Endodermal cell (in vitro differentiated cells): Measurements from ENCODE around the gene P3H3. TPM values are rescaled to one million over a fixed set of nuclear protein-coding genes. Genes with fewer than 3 reads are reported as not detected.
A peak's percentile ranks its signal among the peaks of the same experiment; 100 is the strongest.

Source experiments
- DNase-seq: peaks from one replicate; pipeline ENCODE4 v3.0.0-alpha.2; 2017
- H3K27ac ChIP-seq: 2 replicates; pipeline ENCODE4 v1.5.1; 2013; ENCODE audit warnings: mild to moderate bottlenecking, low read depth, low read length, moderate library complexity
- H3K27me3 ChIP-seq: 2 replicates; pipeline ENCODE4 v1.6.1; 2013; ENCODE audit warnings: mild to moderate bottlenecking, low read length, moderate library complexity; ENCODE audit not compliant: insufficient read depth, control insufficient read depth, poor library complexity, severe bottlenecking
- H3K36me3 ChIP-seq: 2 replicates; pipeline ENCODE4 v1.7.0; 2013; ENCODE audit warnings: mild to moderate bottlenecking, low read length, moderate library complexity; ENCODE audit not compliant: control insufficient read depth, insufficient read depth
- H3K4me1 ChIP-seq: one replicate; pipeline ENCODE4 v1.7.0; 2013; ENCODE audit warnings: low read length; ENCODE audit not compliant: control insufficient read depth, insufficient read depth
- H3K4me3 ChIP-seq: 2 replicates; pipeline ENCODE4 v1.5.1; 2013; ENCODE audit warnings: mild to moderate bottlenecking, low read length, moderate library complexity
- H3K9ac ChIP-seq: 2 replicates; pipeline ENCODE4 v1.6.1; 2013; ENCODE audit warnings: mild to moderate bottlenecking, low read length, moderate library complexity; ENCODE audit not compliant: poor library complexity, severe bottlenecking; ENCODE audit errors: extremely low read depth
- H3K9me3 ChIP-seq: 2 replicates; pipeline ENCODE4 v1.6.1; 2013; ENCODE audit warnings: mild to moderate bottlenecking, low read length, moderate library complexity; ENCODE audit not compliant: control insufficient read depth
- H3K27ac Mint-ChIP-seq: 2 replicates; pipeline ENCODE4 v1.8.0; 2020; ENCODE audit warnings: mixed read lengths
- H3K27me3 Mint-ChIP-seq: 2 replicates; pipeline ENCODE4 v1.8.0; 2021; ENCODE audit warnings: mild to moderate bottlenecking, mixed read lengths; ENCODE audit not compliant: insufficient read depth
- H3K36me3 Mint-ChIP-seq: 2 replicates; pipeline ENCODE4 v1.8.0; 2020; ENCODE audit warnings: low read depth, mixed read lengths
- H3K4me1 Mint-ChIP-seq: 2 replicates; pipeline ENCODE4 v1.8.0; 2020; ENCODE audit warnings: mixed read lengths
- H3K4me3 Mint-ChIP-seq: 2 replicates; pipeline ENCODE4 v1.8.0; 2020; ENCODE audit warnings: mild to moderate bottlenecking, moderate library complexity, mixed read lengths
- H3K9me3 Mint-ChIP-seq: 2 replicates; pipeline ENCODE4 v1.8.0; 2020; ENCODE audit warnings: mild to moderate bottlenecking, mixed read lengths
- WGBS, 2 experiments: methylation state at CpG; one replicate each; pipeline versions ENCODE4 v1.1.5 to v1.1.7; 2013; ENCODE audit warnings: missing lambda C conversion rate in 2 of 2, mixed read lengths in 1 of 2; ENCODE audit not compliant: insufficient coverage in 1 of 2, insufficient read length in 1 of 2; 5-methylcytosine and 5-hydroxymethylcytosine counted together
- total RNA-seq, 2 donors: library from RNA; stranded (reverse); fragmentation: NEBNext Ultra II Directional in 1 of 2; extraction: Animal tissue kit (Norgen Biotek cat#: 25700) in 1 of 2; gene quantifications; 2 replicates in 1 of 2; 3 replicates in 1 of 2; pipeline ENCODE4 v1.2.1, GENCODE V29; 2021
- TF ChIP-seq, protein P1 (sequence below): fragments of 200-600 bp; sonication (generic); conservative IDR thresholded peaks from 2 replicates; pipeline ENCODE4 v1.5.0; 2021; ENCODE audit warnings: antibody characterized with exemption, mild to moderate bottlenecking

Gene P3H3
- total RNA-seq, 2 donors from 2014 or later = 58.4 to 63.1 TPM

DNA sequence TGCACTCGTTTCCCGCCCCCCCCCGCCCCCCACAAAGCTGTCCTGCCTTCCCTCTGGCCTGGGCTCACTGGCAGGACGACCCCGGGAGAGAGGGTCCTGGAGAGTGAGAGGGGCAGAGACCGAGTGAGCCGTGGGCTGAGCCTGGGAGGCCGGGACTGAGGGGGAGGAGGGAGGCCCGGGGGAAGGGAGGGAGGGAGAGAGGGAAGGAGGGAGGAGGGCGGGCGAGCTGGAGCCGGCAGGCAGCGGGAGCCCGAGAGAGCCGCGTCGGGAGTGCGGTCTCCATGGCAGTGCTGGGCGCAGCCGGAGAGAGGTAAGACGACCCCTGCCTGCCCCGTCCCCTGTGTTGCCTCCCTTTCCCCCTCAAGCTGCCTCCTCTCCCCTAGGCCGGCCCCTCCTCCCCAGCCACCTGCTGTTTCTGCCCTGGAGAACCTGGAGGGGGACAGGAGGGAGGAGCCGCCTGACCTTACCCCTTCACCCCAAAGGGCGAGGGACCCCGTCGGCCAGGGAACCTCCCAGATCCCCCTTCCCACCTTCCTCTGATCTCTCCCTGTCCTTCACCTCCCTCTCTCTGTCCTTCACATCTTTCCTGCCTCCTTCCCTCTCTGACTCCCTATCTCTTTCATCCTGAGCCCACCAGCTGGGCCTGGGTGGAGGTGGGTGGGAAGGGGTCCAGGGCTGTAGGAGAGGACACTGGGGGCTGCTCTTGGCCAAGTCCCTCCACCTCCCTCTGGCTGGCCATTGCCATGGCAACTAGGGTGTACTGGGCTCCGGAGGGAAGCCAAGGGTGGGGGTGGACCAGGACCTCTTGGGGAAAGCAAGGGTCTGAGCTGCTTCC is 6.4 kb upstream of the P3H3 start, which contains the start of gene GPR162:
Gene GPR162 (plus strand): TSS at position 231 of the 835 bp plus-strand sequence. CDS start 2,078 bp downstream, outside the sequence.
- Histone ChIP-seq H3K27me3 (peaks cover 19% of the 10 kb centered on the region), H3K4me1 (peaks cover 7% of the 10 kb centered on the region)
- H3K27me3 Mint-ChIP-seq = peaks cover 84% of the 10 kb centered on the region

DNA sequence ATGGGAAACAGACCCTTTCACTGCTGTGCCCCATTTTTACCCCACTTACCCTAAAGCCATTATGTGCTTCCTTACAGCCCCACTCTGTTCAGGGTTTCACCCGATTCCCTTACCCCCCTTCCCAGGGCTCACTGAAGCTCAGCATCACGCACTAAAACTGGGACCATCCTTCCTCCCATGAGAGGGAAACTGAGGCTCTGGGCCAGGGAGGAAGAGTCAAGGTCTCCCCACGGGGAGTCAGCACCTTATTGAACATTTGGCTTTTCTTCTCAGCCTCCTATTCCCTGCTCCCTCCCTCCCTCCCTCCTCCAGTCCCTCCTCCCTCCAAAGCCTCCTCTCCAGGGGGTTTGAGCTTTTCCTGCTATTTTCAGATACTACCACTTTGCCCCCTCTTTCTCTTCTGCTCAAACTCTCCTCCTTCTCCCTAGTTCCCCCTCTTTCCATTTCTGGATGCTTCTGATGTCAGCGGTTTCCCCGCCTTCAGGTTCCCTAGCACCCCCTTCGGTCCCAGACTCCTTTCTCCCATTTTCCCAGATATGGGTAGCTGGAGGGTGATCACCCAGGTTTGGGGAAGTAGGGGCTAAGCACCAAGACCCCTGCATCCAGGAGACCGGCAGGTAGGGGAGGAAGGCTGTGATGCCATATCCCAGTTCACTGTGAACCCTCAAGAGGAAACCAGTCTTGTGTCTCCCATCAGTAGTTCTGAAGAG is 5.6 kb upstream of the P3H3 start:
- Histone ChIP-seq H3K4me1 (peaks cover 9% of the 10 kb centered on the region), H3K36me3 (no peaks in the 10 kb centered on the region), H3K9me3 (no peaks in the 10 kb centered on the region), H3K4me3 (peak overlapping the region; percentile 72), H3K27ac (peak overlapping the region; percentile 74), H3K27me3 (peaks cover 19% of the 10 kb centered on the region), H3K9ac (no peak overlapping the region)
- TF ChIP-seq, protein P1, sequence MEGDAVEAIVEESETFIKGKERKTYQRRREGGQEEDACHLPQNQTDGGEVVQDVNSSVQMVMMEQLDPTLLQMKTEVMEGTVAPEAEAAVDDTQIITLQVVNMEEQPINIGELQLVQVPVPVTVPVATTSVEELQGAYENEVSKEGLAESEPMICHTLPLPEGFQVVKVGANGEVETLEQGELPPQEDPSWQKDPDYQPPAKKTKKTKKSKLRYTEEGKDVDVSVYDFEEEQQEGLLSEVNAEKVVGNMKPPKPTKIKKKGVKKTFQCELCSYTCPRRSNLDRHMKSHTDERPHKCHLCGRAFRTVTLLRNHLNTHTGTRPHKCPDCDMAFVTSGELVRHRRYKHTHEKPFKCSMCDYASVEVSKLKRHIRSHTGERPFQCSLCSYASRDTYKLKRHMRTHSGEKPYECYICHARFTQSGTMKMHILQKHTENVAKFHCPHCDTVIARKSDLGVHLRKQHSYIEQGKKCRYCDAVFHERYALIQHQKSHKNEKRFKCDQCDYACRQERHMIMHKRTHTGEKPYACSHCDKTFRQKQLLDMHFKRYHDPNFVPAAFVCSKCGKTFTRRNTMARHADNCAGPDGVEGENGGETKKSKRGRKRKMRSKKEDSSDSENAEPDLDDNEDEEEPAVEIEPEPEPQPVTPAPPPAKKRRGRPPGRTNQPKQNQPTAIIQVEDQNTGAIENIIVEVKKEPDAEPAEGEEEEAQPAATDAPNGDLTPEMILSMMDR = no peak
- Mint-ChIP-seq H3K36me3 (no peaks in the 10 kb centered on the region), H3K27ac (no peak overlapping the region), H3K27me3 (peaks cover 92% of the 10 kb centered on the region), H3K4me1 (peaks cover 57% of the 10 kb centered on the region), H3K4me3 (peak overlapping the region; percentile 69), H3K9me3 (no peaks in the 10 kb centered on the region)
- WGBS, 2 experiments = 24 to 70% methylated on average over 3 to 7 of the region's 7 CpGs
- DNase-seq = no peak

More for the DNA sequence above, 6.4 kb upstream of the P3H3 start, which contains the start of gene GPR162:
- Histone ChIP-seq H3K9ac (no peak within 1 kb of the TSS), H3K36me3 (no peaks in the 10 kb centered on the region), H3K4me3 (peak within 1 kb of the TSS; percentile 72), H3K27ac (peak within 1 kb of the TSS; percentile 78), H3K9me3 (no peaks in the 10 kb centered on the region)
- 0 to 2% methylated on average over 10 to 21 of the region's 28 CpGs for WGBS, 2 experiments
- Mint-ChIP-seq H3K36me3 (no peaks in the 10 kb centered on the region), H3K27ac (peak within 1 kb of the TSS; percentile 62), H3K4me1 (peaks cover 55% of the 10 kb centered on the region), H3K9me3 (no peaks in the 10 kb centered on the region), H3K4me3 (peak within 1 kb of the TSS; percentile 69)
- DNase-seq = peak; percentile 95
- TF ChIP-seq, protein P1 = no peak

DNA sequence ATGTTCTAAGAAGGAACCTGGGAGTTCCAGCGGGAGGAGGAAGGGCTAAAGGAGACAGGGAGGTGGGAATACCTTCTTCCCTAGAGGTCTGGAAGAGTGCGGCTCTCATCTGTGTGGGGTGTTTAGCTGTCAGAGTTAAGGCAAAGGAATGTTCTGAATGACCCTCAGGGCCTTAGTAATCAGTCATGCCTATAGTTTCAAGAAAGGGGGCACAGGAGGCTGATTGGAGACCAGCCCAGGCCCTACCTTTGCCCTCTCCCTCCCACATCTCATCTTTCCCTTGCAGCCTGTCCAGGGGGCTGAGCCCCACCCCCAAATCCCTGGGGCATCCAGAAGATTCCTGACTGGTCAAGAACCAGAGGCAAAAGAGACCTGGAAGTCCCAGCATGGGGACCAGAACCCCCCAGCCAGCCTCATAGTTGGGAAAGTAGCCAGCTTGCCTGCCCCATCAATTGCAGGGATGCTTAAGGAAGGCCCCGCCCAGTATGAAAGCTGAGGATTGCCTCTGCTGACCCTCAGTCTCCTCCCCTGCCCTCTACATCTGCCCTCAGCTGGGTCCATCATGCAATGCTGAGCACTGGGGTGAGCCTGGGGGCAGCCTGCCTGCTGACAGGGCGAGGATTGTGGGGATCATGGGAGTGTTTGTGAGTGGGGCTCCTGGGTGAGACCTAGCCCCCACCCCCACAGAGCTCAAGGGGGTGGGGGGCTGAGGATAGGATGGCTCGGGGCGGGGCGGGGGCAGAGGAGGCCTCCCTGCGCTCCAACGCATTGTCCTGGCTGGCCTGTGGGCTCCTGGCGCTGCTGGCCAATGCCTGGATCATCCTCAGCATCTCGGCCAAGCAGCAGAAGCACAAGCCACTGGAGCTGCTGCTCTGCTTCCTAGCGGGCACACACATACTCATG is 4.8 kb upstream of the P3H3 start:
- Mint-ChIP-seq H3K27ac (no peak overlapping the region), H3K36me3 (no peaks in the 10 kb centered on the region), H3K9me3 (no peaks in the 10 kb centered on the region), H3K27me3 (peaks cover 88% of the 10 kb centered on the region), H3K4me1 (peaks cover 51% of the 10 kb centered on the region), H3K4me3 (peak overlapping the region; percentile 69)
- H3K9me3 ChIP-seq = no peaks in the 10 kb centered on the region
- H3K36me3 ChIP-seq = no peaks in the 10 kb centered on the region
- peaks cover 9% of the 10 kb centered on the region for H3K4me1 ChIP-seq
- TF ChIP-seq, protein P1 = no peak
- H3K27ac ChIP-seq = no peak overlapping the region
- no peak overlapping the region for H3K9ac ChIP-seq
- peaks cover 19% of the 10 kb centered on the region for H3K27me3 ChIP-seq
- no peak overlapping the region for H3K4me3 ChIP-seq
- 74 to 81% methylated on average over 7 to 11 of the region's 12 CpGs for WGBS, 2 experiments
- DNase-seq = no peak
